Measurements from ENCODE around the gene ALG12. TPM values are rescaled to one million over a fixed set of nuclear protein-coding genes. Genes with fewer than 3 reads are reported as not detected.

Gene ALG12
- total RNA-seq, 6 donors from 2014 or later: 14.2 to 32.5 (median 22.3) TPM

- Histone ChIP-seq H3K36me3 (peaks cover 0 to 59% (median 32%) of the 10 kb centered on the region in 4 donors), H3K27ac (no peak overlapping the region), H3K9me3 (no peaks in the 10 kb centered on the region), H3K27me3 (no peaks in the 10 kb centered on the region), H3K4me1 (no peaks in the 10 kb centered on the region), H3K4me3 (no peak overlapping the region)
- TF ChIP-seq CTCF (IDR thresholded peaks at IDR 0.05): no peak
- no peak for TF ChIP-seq POLR2AphosphoS5 (IDR thresholded peaks at IDR 0.05)
- TF ChIP-seq POLR2A (IDR thresholded peaks at IDR 0.05): no peak
- no peak for TF ChIP-seq EP300 (IDR thresholded peaks at IDR 0.05)
- ATAC-seq (ENCODE audit: low FRiP score in 2 of 2) (no peak), DNase-seq (no peak)
- 91 to 96% methylated on average over 17 of the region's 17 CpGs for WGBS, 2 donors
Measured at GRCh38 chr22:49885281-49885680, 33.0 kb downstream of the ALG12 start.

GRCh38 chr22:49884503-49885260, 33.6 kb downstream of the ALG12 start:
- peaks cover 0 to 59% (median 32%) of the 10 kb centered on the region in 4 donors for H3K36me3 ChIP-seq
- no peak for ATAC-seq (ENCODE audit: low FRiP score in 2 of 2)

GRCh38 chr22:49884075-49884474, 34.2 kb downstream of the ALG12 start:
- Histone ChIP-seq H3K4me3 (no peak overlapping the region), H3K27me3 (no peaks in the 10 kb centered on the region), H3K36me3 (peaks cover 0 to 55% (median 32%) of the 10 kb centered on the region in 4 donors), H3K9me3 (no peaks in the 10 kb centered on the region), H3K4me1 (no peaks in the 10 kb centered on the region), H3K27ac (no peak overlapping the region)
- ATAC-seq (ENCODE audit: low FRiP score in 2 of 2) (no peak), DNase-seq (no peak)
- TF ChIP-seq POLR2A (IDR thresholded peaks at IDR 0.05): no peak
- 95 to 97% methylated on average over 20 of the region's 20 CpGs for WGBS, 2 donors

More at GRCh38 chr22:49884503-49885260, 33.6 kb downstream of the ALG12 start:
- no peak for TF ChIP-seq CTCF (IDR thresholded peaks at IDR 0.05)
- TF ChIP-seq EP300 (IDR thresholded peaks at IDR 0.05): no peak
- Histone ChIP-seq H3K9me3 (no peaks in the 10 kb centered on the region), H3K27ac (no peak overlapping the region), H3K4me3 (no peak overlapping the region), H3K4me1 (no peaks in the 10 kb centered on the region), H3K27me3 (no peaks in the 10 kb centered on the region)
- WGBS, 2 donors: 94% methylated on average over 23 to 31 of the region's 31 CpGs
- DNase-seq: no peak

GRCh38 chr22:49883294-49883640, 35.0 kb downstream of the ALG12 start:
- peaks cover 0 to 47% (median 32%) of the 10 kb centered on the region in 4 donors for H3K36me3 ChIP-seq
- ATAC-seq (ENCODE audit: low FRiP score in 2 of 2): no peak
- H3K4me3 ChIP-seq: no peak overlapping the region
- WGBS, 2 donors: 95 to 99% methylated on average over 4 of the region's 4 CpGs
- H3K9me3 ChIP-seq: no peaks in the 10 kb centered on the region
- no peaks in the 10 kb centered on the region for H3K27me3 ChIP-seq
- H3K4me1 ChIP-seq: no peaks in the 10 kb centered on the region
- H3K27ac ChIP-seq: no peak overlapping the region
- TF ChIP-seq POLR2AphosphoS5 (IDR thresholded peaks at IDR 0.05): no peak
- no peak for TF ChIP-seq CTCF (IDR thresholded peaks at IDR 0.05)
- TF ChIP-seq EP300 (IDR thresholded peaks at IDR 0.05): no peak
- TF ChIP-seq POLR2A (IDR thresholded peaks at IDR 0.05): no peak
- DNase-seq: no peak

GRCh38 chr22:49882519-49883293, 35.5 kb downstream of the ALG12 start:
- H3K27me3 ChIP-seq: no peaks in the 10 kb centered on the region
- H3K36me3 ChIP-seq: peaks cover 0 to 45% (median 32%) of the 10 kb centered on the region in 4 donors
- no peak overlapping the region for H3K4me3 ChIP-seq
- TF ChIP-seq POLR2AphosphoS5 (IDR thresholded peaks at IDR 0.05) (no peak), POLR2A (IDR thresholded peaks at IDR 0.05) (no peak), EP300 (IDR thresholded peaks at IDR 0.05) (no peak), CTCF (IDR thresholded peaks at IDR 0.05) (no peak)
- DNase-seq (no peak), ATAC-seq (ENCODE audit: low FRiP score in 2 of 2) (no peak)
- 83 to 84% methylated on average over 21 of the region's 21 CpGs for WGBS, 2 donors
- no peaks in the 10 kb centered on the region for H3K4me1 ChIP-seq
- no peaks in the 10 kb centered on the region for H3K9me3 ChIP-seq
- H3K27ac ChIP-seq: no peak overlapping the region
